Measurements from ENCODE around the gene ARHGAP24. TPM values are rescaled to one million over a fixed set of nuclear protein-coding genes. Genes with fewer than 3 reads are reported as not detected.

The ARHGAP24 gene
- total RNA-seq, 1 experiment from 2014 or later, result 17.4 TPM

GRCh38 chr4:86026720-86027119 is 551.8 kb downstream of the ARHGAP24 start:
- DNase-seq (ENCODE audit: low read depth, low spot score), result no peak
- ATAC-seq, result no peak
- in situ Hi-C loops (cut with HindIII; ENCODE audit: low pct_unique_long_range_greater_than_20kb, low sequenced_read_pairs), result no loop called here
- Histone ChIP-seq H3K27ac (ENCODE audit: low read length) (no peak overlapping the region), H3K4me1 (ENCODE audit: control insufficient read depth, insufficient read depth, low read length) (no peaks in the 10 kb centered on the region), H3K27me3 (ENCODE audit: control insufficient read depth, insufficient read depth, low read length) (no peaks in the 10 kb centered on the region), H3K4me3 (ENCODE audit: low read depth in 2 of 2, low read length in 2 of 2) (no peak overlapping the region), H3K9me3 (ENCODE audit: control insufficient read depth, insufficient read depth, low read depth, low read length) (no peaks in the 10 kb centered on the region), H3K36me3 (ENCODE audit: control insufficient read depth, insufficient read depth, low read length) (no peaks in the 10 kb centered on the region)
- BruUV-seq (replicated peaks), result no TSS peak
- TF ChIP-seq REST (IDR thresholded peaks at IDR 0.05; ENCODE audit: insufficient read depth in 1 of 2, low read depth in 2 of 2, low read length in 1 of 2), result no peak
- no peak for TF ChIP-seq TCF7L2 (IDR thresholded peaks at IDR 0.05; ENCODE audit: low read depth, low read length)
- TF ChIP-seq SIN3A (IDR thresholded peaks at IDR 0.05; ENCODE audit: borderline replicate concordance, insufficient read depth, low read depth, low read length), result no peak
- TF ChIP-seq CTCF (IDR thresholded peaks at IDR 0.05), result no peak
- TF ChIP-seq POLR2AphosphoS5 (IDR thresholded peaks at IDR 0.05; ENCODE audit: low read depth, low read length), result no peak
- ChIA-PET POLR2A (interaction anchor here (0.7 kb wide), 1 partner anchor 609 kb away, joined by 3 read pairs; no protein-coding TSS in a partner anchor), CTCF (no interaction called here)
- intact Hi-C loops (cut with micrococcal nuclease; ENCODE audit: unreplicated experiment), result no loop called here

GRCh38 chr4:86031927-86032326 is 557.0 kb downstream of the ARHGAP24 start:
- ATAC-seq (no peak), DNase-seq (ENCODE audit: low read depth, low spot score) (no peak)
- intact Hi-C loops (cut with micrococcal nuclease; ENCODE audit: unreplicated experiment), result no loop called here
- Histone ChIP-seq H3K4me1 (ENCODE audit: control insufficient read depth, insufficient read depth, low read length) (no peaks in the 10 kb centered on the region), H3K4me3 (ENCODE audit: low read depth in 2 of 2, low read length in 2 of 2) (no peak overlapping the region), H3K36me3 (ENCODE audit: control insufficient read depth, insufficient read depth, low read length) (no peaks in the 10 kb centered on the region), H3K9me3 (ENCODE audit: control insufficient read depth, insufficient read depth, low read depth, low read length) (no peaks in the 10 kb centered on the region), H3K27ac (ENCODE audit: low read length) (no peak overlapping the region), H3K27me3 (ENCODE audit: control insufficient read depth, insufficient read depth, low read length) (no peaks in the 10 kb centered on the region)
- in situ Hi-C loops (cut with HindIII; ENCODE audit: low pct_unique_long_range_greater_than_20kb, low sequenced_read_pairs), result no loop called here
- no peak for TF ChIP-seq SIN3A (IDR thresholded peaks at IDR 0.05; ENCODE audit: borderline replicate concordance, insufficient read depth, low read depth, low read length)
- TF ChIP-seq TCF7L2 (IDR thresholded peaks at IDR 0.05; ENCODE audit: low read depth, low read length), result no peak
- TF ChIP-seq REST (IDR thresholded peaks at IDR 0.05; ENCODE audit: insufficient read depth in 1 of 2, low read depth in 2 of 2, low read length in 1 of 2), result no peak
- TF ChIP-seq CTCF (IDR thresholded peaks at IDR 0.05), result no peak
- TF ChIP-seq POLR2AphosphoS5 (IDR thresholded peaks at IDR 0.05; ENCODE audit: low read depth, low read length), result no peak
- BruUV-seq (replicated peaks), result no TSS peak
- CTCF ChIA-PET, result no interaction called here
- POLR2A ChIA-PET, result no interaction called here
